ENCODE results near the gene MBNL1.
A peak's percentile ranks its signal among the peaks of the same experiment; 100 is the strongest.

MBNL1 gene

GRCh38 chr3:152258448-152259393 lies 10.0 kb upstream of the MBNL1 start:
- H3K27ac ChIP-seq = peak overlapping the region; percentile 81 to 93
- peak; percentile 83 to 91 for DNase-seq
- no peaks in the 10 kb centered on the region for H3K36me3 ChIP-seq
- no peaks in the 10 kb centered on the region for H3K9me3 ChIP-seq
- H3K4me1 ChIP-seq = peaks cover 0 to 50% (median 22%) of the 10 kb centered on the region in 4 donors
- H3K4me3 ChIP-seq = no peak overlapping the region
- no peaks in the 10 kb centered on the region for H3K27me3 ChIP-seq
- TF ChIP-seq, protein P1, sequence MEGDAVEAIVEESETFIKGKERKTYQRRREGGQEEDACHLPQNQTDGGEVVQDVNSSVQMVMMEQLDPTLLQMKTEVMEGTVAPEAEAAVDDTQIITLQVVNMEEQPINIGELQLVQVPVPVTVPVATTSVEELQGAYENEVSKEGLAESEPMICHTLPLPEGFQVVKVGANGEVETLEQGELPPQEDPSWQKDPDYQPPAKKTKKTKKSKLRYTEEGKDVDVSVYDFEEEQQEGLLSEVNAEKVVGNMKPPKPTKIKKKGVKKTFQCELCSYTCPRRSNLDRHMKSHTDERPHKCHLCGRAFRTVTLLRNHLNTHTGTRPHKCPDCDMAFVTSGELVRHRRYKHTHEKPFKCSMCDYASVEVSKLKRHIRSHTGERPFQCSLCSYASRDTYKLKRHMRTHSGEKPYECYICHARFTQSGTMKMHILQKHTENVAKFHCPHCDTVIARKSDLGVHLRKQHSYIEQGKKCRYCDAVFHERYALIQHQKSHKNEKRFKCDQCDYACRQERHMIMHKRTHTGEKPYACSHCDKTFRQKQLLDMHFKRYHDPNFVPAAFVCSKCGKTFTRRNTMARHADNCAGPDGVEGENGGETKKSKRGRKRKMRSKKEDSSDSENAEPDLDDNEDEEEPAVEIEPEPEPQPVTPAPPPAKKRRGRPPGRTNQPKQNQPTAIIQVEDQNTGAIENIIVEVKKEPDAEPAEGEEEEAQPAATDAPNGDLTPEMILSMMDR (IDR thresholded peaks at IDR 0.05) = no peak
- intact Hi-C loops (cut with DNase I; ENCODE audit: low total_unique reads) = loop anchor here (5.0 kb wide), 1 partner anchor 46 kb away; no protein-coding TSS in a partner anchor

- Histone ChIP-seq H3K27me3 (no peaks in the 10 kb centered on the region), H3K27ac (peak overlapping the region; percentile 81 to 93), H3K4me3 (no peak overlapping the region), H3K36me3 (no peaks in the 10 kb centered on the region), H3K4me1 (peaks cover 0 to 50% (median 27%) of the 10 kb centered on the region in 4 donors), H3K9me3 (no peaks in the 10 kb centered on the region)
- DNase-seq = no peak
- TF ChIP-seq, protein P1 (IDR thresholded peaks at IDR 0.05) = no peak
- intact Hi-C loops (cut with DNase I; ENCODE audit: low total_unique reads) = loop anchor here (5.0 kb wide), 1 partner anchor 47 kb away; no protein-coding TSS in a partner anchor
Observed at GRCh38 chr3:152259468-152259867, 9.3 kb upstream of the MBNL1 start.

GRCh38 chr3:152260026-152260425 lies 8.7 kb upstream of the MBNL1 start:
- no peak for DNase-seq
- Histone ChIP-seq H3K9me3 (no peaks in the 10 kb centered on the region), H3K27ac (peak overlapping the region; percentile 81 to 93), H3K36me3 (no peaks in the 10 kb centered on the region), H3K4me1 (peaks cover 0 to 54% (median 28%) of the 10 kb centered on the region in 4 donors), H3K4me3 (no peak overlapping the region), H3K27me3 (no peaks in the 10 kb centered on the region)
- TF ChIP-seq, protein P1 (IDR thresholded peaks at IDR 0.05) = no peak
- intact Hi-C loops (cut with DNase I; ENCODE audit: low total_unique reads) = loop anchor here (10.0 kb wide), 2 partner anchors 145 to 185 kb away; no protein-coding TSS in a partner anchor

DNA sequence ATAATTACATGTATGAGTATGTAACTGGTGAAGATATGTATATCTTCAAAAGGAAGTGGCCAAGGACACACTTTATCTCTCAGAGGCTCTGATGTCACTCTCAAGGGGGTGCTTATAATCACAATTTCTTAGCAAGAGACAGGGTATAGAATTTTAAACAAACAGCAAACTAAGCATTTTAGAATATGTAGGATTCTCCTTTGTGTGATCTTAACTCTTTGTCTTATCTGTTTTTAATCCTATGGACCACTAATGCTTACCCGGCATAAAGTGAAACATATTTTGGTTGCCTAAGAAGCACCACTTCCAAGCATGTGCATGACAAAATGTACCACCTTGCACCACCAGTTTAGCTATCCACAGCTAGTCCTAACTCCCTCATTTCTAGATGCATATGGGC lies 8.2 kb upstream of the MBNL1 start:
- H3K27ac ChIP-seq = peak overlapping the region; percentile 81 to 93
- no peak for DNase-seq
- intact Hi-C loops (cut with DNase I; ENCODE audit: low total_unique reads) = loop anchor here (10.0 kb wide), 2 partner anchors 144 to 186 kb away; no protein-coding TSS in a partner anchor
- no peaks in the 10 kb centered on the region for H3K27me3 ChIP-seq
- no peaks in the 10 kb centered on the region for H3K9me3 ChIP-seq
- no peak overlapping the region for H3K4me3 ChIP-seq
- H3K36me3 ChIP-seq = no peaks in the 10 kb centered on the region
- H3K4me1 ChIP-seq = peaks cover 0 to 59% (median 28%) of the 10 kb centered on the region in 4 donors
- TF ChIP-seq, protein P1 (IDR thresholded peaks at IDR 0.05) = no peak

DNA sequence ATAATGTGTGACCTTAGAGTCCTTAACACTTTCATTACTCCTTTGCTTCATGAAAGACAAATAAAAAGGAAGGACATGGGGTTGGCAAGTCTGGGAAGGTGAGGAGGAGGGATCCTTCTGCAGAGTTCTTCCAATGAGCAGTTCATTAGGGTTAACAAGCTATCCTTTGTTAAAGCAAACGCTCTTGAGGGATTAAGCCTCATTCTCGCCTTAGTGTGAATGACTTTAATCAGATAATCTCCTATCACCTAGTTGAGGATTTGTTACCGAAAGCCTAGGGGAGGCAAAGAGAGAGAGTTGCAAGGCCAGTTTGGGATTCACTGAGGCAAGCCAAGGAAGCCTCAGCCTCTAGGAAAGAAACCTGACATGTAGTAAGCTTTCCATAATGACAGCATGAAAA lies 7.4 kb upstream of the MBNL1 start:
- no peak overlapping the region for H3K4me3 ChIP-seq
- peaks cover 0 to 67% (median 29%) of the 10 kb centered on the region in 4 donors for H3K4me1 ChIP-seq
- intact Hi-C loops (cut with DNase I; ENCODE audit: low total_unique reads) = loop anchor here (10.0 kb wide), 2 partner anchors 143 to 187 kb away; no protein-coding TSS in a partner anchor
- no peaks in the 10 kb centered on the region for H3K36me3 ChIP-seq
- peak overlapping the region; percentile 33 to 93 for H3K27ac ChIP-seq
- no peaks in the 10 kb centered on the region for H3K9me3 ChIP-seq
- TF ChIP-seq, protein P1 (IDR thresholded peaks at IDR 0.05) = no peak
- no peaks in the 10 kb centered on the region for H3K27me3 ChIP-seq
- DNase-seq = no peak
